ENCODE measurements around the gene FHL3. TPM values are rescaled to one million over a fixed set of nuclear protein-coding genes. Genes with fewer than 3 reads are reported as not detected.
"Not testable (repeated sequence)": the region's sequence is repeated elsewhere in the genome, so short reads cannot be mapped to it uniquely, and the experiment has no call there.

FHL3 gene
- polyA plus RNA-seq, 2 of the 4 experiments (the other 2 are of a cell fraction) = 1.4 to 5.4 TPM

GRCh38 chr1:37975083-37975482 is 30.2 kb downstream of the FHL3 start:
- TF ChIP-seq SMC3 (IDR thresholded peaks at IDR 0.05) = peak; percentile 47; the same call in 2 of the 3 replicates
- peak; percentile 54 to 61 for TF ChIP-seq RAD21 (conservative IDR thresholded peaks at IDR 0.05 in 1 of 2, IDR thresholded peaks at IDR 0.05 in 1 of 2)
- TF ChIP-seq CTCF (IDR thresholded peaks at IDR 0.05) = peak; percentile 63
- H3K4me3 ChIP-seq, H3K4me2 ChIP-seq, H3K9me3 ChIP-seq, FAIRE-seq, H3K27ac ChIP-seq, POLR2A ChIA-PET, H3K4me1 ChIP-seq: not testable (repeated sequence)
- 47% methylated on average over 6 of the region's 6 CpGs for WGBS (ENCODE audit: missing lambda C conversion rate)
- CTCF ChIA-PET = interaction anchor here (0.8 to 2.0 kb wide), 8 partner anchors 9 to 119 kb away, joined by 3 to 9 read pairs (median 6); partner anchors contain the start of genes INPP5B, MTF1 and SF3A3
- DNase-seq (ENCODE audit: low read depth in 1 of 2, low spot score in 1 of 2) = peak in 1 of 2 experiments; percentile 63
- ATAC-seq = peak; percentile 77 to 88; a peak in 4 of 6 replicates

- CTCF ChIA-PET = interaction anchor here (0.6 to 2.0 kb wide), 4 partner anchors 23 to 1875 kb away, joined by 3 to 9 read pairs (median 5); partner anchors contain the start of gene MTF1
- H3K4me2 ChIP-seq = no peak overlapping the region
- DNase-seq (ENCODE audit: low read depth in 1 of 2, low spot score in 1 of 2) (no peak), FAIRE-seq (no peak), ATAC-seq (no peak)
- WGBS (ENCODE audit: missing lambda C conversion rate) = 98% methylated on average over 5 of the region's 5 CpGs
- no peaks in the 10 kb centered on the region for H3K4me1 ChIP-seq
- POLR2A ChIA-PET = no interaction called here
- no peak overlapping the region for H3K4me3 ChIP-seq
- H3K9me3 ChIP-seq = no peaks in the 10 kb centered on the region
- no peak overlapping the region for H3K27ac ChIP-seq
- TF ChIP-seq EHMT2 (IDR thresholded peaks at IDR 0.05; ENCODE audit: low read depth) (no peak), POLR2A (IDR thresholded peaks at IDR 0.05; ENCODE audit: low read length) (no peak), CTCF (IDR thresholded peaks at IDR 0.05) (no peak), FOSB (CRISPR knock-in tag; IDR thresholded peaks at IDR 0.05) (no peak), TP53 (CRISPR knock-in tag; IDR thresholded peaks at IDR 0.05) (no peak), JUNB (IDR thresholded peaks at IDR 0.05) (no peak), MAFK (IDR thresholded peaks at IDR 0.05; ENCODE audit: partially characterized antibody) (no peak), HOXB13 (CRISPR knock-in tag; IDR thresholded peaks at IDR 0.05; ENCODE audit: low read depth) (no peak), ZC3H11A (IDR thresholded peaks at IDR 0.05) (no peak), ELK1 (IDR thresholded peaks at IDR 0.05; ENCODE audit: low read depth, low read length) (no peak), NR3C1 (IDR thresholded peaks at IDR 0.05) (no peak), USF2 (IDR thresholded peaks at IDR 0.05) (no peak), REST (IDR thresholded peaks at IDR 0.05) (no peak), RARB (CRISPR knock-in tag; IDR thresholded peaks at IDR 0.05) (no peak)
Measured at GRCh38 chr1:37974567-37974966, 30.7 kb downstream of the FHL3 start.

GRCh38 chr1:37973684-37974083 is 31.6 kb downstream of the FHL3 start:
- H3K4me1 ChIP-seq; H3K4me2 ChIP-seq; H3K4me3 ChIP-seq; CTCF ChIA-PET; H3K9me3 ChIP-seq; POLR2A ChIA-PET; ATAC-seq; DNase-seq (ENCODE audit: low read depth in 1 of 2, low spot score in 1 of 2); H3K27ac ChIP-seq; FAIRE-seq: not testable (repeated sequence)
- WGBS (ENCODE audit: missing lambda C conversion rate) = 92% methylated on average over 5 of the region's 5 CpGs
